Measurements from ENCODE around the gene MYOF.

MYOF gene

DNA sequence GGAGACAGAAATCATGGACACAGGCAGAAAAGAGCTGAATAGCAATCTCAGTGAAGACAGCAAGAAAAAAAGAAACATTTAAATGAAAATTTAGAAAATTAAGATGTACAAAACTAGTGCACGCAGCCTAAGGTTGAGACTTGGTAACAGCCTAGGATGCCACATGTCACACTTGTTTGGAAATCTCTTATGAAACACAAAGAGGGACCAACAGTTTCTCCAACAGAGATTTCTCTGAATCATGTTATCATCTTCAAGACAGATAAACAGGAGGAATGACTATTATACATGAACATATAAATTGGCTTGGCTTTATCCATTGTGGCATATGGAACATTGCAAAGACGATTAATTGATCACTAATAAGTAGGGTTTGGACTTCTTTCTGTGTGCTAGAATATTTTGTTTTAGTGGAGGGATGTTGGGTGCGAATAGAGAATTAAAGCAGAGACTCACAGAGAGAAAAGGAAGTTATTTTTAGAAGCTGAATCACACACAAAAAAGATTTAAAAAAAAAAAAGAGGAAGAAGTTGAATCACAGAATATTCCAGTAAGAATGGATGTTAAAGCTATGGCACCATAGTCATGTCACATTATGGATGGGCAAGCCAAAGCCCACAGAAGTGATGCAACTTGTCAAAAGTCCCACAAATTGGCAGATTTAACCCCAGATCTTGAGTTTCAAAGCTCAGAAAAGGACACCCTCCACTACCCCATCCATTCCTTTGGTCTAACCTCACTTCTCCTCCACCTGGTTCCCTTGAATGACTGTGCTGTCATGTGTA, 91.6 kb downstream of the MYOF start:
- TF ChIP-seq, protein P1, sequence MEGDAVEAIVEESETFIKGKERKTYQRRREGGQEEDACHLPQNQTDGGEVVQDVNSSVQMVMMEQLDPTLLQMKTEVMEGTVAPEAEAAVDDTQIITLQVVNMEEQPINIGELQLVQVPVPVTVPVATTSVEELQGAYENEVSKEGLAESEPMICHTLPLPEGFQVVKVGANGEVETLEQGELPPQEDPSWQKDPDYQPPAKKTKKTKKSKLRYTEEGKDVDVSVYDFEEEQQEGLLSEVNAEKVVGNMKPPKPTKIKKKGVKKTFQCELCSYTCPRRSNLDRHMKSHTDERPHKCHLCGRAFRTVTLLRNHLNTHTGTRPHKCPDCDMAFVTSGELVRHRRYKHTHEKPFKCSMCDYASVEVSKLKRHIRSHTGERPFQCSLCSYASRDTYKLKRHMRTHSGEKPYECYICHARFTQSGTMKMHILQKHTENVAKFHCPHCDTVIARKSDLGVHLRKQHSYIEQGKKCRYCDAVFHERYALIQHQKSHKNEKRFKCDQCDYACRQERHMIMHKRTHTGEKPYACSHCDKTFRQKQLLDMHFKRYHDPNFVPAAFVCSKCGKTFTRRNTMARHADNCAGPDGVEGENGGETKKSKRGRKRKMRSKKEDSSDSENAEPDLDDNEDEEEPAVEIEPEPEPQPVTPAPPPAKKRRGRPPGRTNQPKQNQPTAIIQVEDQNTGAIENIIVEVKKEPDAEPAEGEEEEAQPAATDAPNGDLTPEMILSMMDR (IDR thresholded peaks at IDR 0.05): no peak
- TF ChIP-seq ZFX (IDR thresholded peaks at IDR 0.05; ENCODE audit: borderline replicate concordance): no peak
- no peak overlapping the region for H3K27ac ChIP-seq

DNA sequence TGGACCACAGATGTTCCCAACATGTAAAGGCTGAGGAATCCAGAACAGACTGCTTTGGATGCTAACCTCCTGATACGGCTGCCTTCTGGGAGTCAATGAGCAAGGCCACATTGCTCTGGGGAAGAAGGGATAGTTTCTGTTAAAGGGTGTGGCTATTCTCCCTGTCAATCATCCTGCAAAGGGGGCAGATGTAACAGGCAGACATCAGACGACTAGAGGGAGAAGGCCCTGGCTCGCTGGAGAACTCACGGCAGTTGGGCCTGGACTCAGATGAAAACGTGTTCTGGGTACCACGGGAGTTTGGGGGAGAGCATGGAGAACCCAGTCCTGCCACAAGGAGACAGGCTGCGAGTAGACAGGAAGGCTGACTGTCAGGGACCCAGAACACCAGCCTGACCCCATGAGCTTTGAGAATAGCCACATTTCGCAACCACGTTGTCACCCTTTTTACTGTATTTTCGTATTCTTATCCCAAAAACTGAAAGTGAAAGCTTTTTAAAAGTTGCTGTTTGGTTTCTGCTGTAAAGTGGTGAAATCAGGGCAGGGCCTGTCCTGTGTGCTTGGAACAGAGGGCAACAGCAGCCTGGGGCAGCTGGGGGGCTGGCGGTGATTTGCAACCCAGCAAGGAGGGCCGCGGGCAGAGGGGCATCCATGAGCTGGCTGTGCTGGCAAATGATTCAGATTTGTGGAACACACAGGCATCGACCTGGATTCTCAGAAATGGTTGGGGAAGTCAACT, 95.3 kb downstream of the MYOF start:
- no peak overlapping the region for H3K27ac ChIP-seq
- TF ChIP-seq ZFX (IDR thresholded peaks at IDR 0.05; ENCODE audit: borderline replicate concordance): no peak
- TF ChIP-seq, protein P1 (IDR thresholded peaks at IDR 0.05): no peak

DNA sequence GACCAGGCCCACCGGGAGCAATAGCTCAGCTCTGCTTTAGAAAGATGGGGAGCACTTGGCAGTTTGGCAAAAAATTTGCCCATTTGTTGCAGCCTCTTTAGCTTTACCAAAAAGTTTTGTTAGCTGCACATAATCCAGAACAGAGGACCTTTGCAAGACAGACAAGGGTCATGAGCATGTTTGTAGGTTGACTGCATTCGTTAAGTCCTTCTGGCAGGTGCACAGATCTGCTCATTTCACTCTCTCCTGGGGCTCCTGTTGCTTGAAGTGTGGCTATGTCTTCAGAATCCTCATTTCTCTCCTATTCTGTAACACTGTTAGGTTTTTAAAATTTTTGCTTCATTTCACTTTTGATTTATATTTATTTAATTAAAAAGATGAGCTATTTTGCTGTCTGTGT, 96.8 kb downstream of the MYOF start:
- H3K27ac ChIP-seq: no peak overlapping the region
- TF ChIP-seq ZFX (IDR thresholded peaks at IDR 0.05; ENCODE audit: borderline replicate concordance): no peak
- TF ChIP-seq, protein P1 (IDR thresholded peaks at IDR 0.05): no peak

DNA sequence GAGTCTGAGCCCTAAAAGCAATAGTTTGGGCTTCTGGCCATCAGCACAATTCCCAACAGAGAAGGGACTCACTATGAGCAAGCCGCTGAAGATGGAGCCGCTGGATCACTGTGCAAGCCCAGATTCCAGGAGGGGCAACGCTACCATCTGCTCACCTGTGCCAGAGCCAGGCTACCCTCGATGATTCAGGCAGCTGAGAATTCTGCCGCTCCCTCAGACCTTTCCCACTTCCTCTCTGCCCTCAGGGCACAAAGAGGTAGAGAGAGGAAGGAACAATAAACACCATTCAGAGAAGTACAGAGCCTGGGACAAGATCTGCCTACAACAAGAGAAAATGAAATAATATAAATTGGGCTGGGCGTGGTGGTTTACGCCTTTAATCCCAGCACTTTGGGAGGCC, 98.1 kb downstream of the MYOF start:
- no peak overlapping the region; the same call in 1 of the 2 replicates for H3K27ac ChIP-seq

DNA sequence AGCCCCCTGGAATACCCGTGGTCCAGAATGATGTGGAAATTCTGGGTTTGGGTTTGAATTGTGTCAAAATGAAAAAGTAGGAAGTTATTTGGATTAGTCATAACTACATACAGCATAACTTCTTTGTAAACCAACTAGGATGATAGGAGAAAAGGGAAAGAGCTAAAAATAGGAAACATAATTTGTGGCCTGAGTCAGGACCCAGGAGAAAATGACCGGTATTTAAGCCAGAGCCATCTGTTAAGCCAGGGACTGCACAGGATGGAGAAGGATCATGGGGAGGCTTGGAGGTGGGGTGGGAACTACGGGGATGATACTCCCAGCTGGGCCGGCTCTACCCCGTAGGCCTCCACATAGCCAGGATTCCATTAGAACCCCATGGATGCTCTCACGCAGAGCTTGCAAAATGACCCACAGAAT, 98.6 kb downstream of the MYOF start:
- no peak overlapping the region for H3K27ac ChIP-seq
- TF ChIP-seq, protein P1 (IDR thresholded peaks at IDR 0.05): no peak
- no peak for TF ChIP-seq ZFX (IDR thresholded peaks at IDR 0.05; ENCODE audit: borderline replicate concordance)

More for the DNA sequence above, 98.1 kb downstream of the MYOF start:
- TF ChIP-seq, protein P1 (IDR thresholded peaks at IDR 0.05): no peak
- TF ChIP-seq ZFX (IDR thresholded peaks at IDR 0.05; ENCODE audit: borderline replicate concordance): no peak

DNA sequence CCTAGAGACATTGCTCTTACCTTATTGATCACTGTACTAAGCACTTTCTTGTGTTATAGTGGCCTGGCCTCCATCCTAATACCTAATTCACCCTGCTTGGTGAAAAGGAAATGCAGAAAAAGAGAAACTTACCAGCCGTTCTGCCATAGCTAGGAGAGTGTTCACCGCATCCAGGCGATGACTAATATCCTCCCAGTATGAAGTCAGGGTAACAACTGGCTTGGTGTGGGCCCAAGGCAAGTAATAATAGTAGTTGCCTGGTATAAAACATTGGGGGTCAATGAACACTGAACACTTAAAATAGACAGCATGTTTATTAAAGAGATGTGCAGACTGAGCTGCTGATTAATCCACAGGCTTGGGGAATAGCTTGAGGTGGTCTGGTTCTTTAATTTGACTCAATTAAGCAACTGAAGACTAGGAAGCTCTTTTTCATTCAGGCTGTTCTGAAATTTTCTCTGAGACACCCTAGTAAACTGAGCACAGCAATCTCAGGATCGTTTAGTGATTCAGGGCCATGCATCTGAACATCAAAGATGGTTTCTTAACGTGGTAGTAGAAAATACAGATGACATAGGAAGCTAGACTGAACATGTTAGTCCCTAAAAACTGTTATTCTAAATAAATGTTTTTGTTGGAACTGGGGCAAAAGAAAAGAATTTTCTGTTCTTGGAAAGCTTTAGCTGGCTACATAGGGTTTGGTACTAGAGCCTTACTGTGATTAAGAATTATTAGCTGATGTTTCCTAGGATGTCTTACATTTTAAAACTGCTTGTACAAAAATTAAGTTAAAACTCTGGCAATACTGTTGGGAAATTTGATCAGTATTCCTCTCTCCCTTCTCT, 102.2 kb downstream of the MYOF start:
- no peak overlapping the region for H3K27ac ChIP-seq
- TF ChIP-seq, protein P1 (IDR thresholded peaks at IDR 0.05): no peak
- TF ChIP-seq ZFX (IDR thresholded peaks at IDR 0.05; ENCODE audit: borderline replicate concordance): no peak
